Kidney (tissue), 14 donors: ENCODE results near the gene MPDZ. TPM values are rescaled to one million over a fixed set of nuclear protein-coding genes. Genes with fewer than 3 reads are reported as not detected.

Experiments used
- DNase-seq, 5 donors: peaks; one replicate each; pipeline ENCODE4 v3.0.0-alpha.2; 2013 to 2020
- FAIRE-seq: peaks from 2 replicates; lab custom pipeline; 2012; peaks lifted over from hg19 to GRCh38; lab: Jason Lieb, UNC
- H3K27ac ChIP-seq, 2 donors: one replicate each; pipeline ENCODE4 v1.7.0; 2013; ENCODE audit warnings: low read depth in 2 of 2, low read length in 2 of 2, inconsistent platforms in 1 of 2
- H3K27me3 ChIP-seq: one replicate; pipeline ENCODE4 v1.7.1; 2013; ENCODE audit warnings: low read length, inconsistent platforms; ENCODE audit not compliant: control insufficient read depth, insufficient read depth
- H3K36me3 ChIP-seq, 3 donors: one replicate each; pipeline versions ENCODE4 v1.7.0 to v1.7.1; 2013; ENCODE audit warnings: low read length in 3 of 3, control low read depth in 1 of 3, inconsistent platforms in 1 of 3; ENCODE audit not compliant: insufficient read depth in 3 of 3, control insufficient read depth in 2 of 3
- H3K4me1 ChIP-seq, 3 donors: one replicate each; pipeline versions ENCODE4 v1.7.0 to v1.7.1; 2013; ENCODE audit warnings: low read length in 3 of 3, inconsistent platforms in 1 of 3, low read depth in 1 of 3; ENCODE audit not compliant: control insufficient read depth in 2 of 3, insufficient read depth in 2 of 3
- H3K4me3 ChIP-seq, 3 donors: one replicate each; pipeline versions ENCODE4 v1.7.0 to v1.8.1; 2013; ENCODE audit warnings: low read length in 3 of 3, control low read depth in 1 of 3, inconsistent platforms in 1 of 3
- H3K9ac ChIP-seq, 3 donors: one replicate each; pipeline versions ENCODE4 v1.7.0 to v1.7.1; 2013; ENCODE audit warnings: low read length in 3 of 3, control low read depth in 1 of 3, inconsistent platforms in 1 of 3
- H3K9me3 ChIP-seq, 3 donors: one replicate each; pipeline versions ENCODE4 v1.7.0 to v1.7.1; 2013; ENCODE audit warnings: low read length in 3 of 3, control low read depth in 1 of 3, inconsistent platforms in 1 of 3; ENCODE audit not compliant: control insufficient read depth in 2 of 3, insufficient read depth in 1 of 3
- CTCF ChIP-seq: IDR thresholded peaks from 3 replicates; pipeline ENCODE4 v1.5.1; 2012; ENCODE audit warnings: mild to moderate bottlenecking, moderate library complexity, borderline replicate concordance; ENCODE audit not compliant: insufficient read depth; ENCODE audit errors: extremely low read depth
- intact Hi-C: fragments of 100-400 bp; cut with DNase I; formaldehyde crosslinking; loops from one replicate; pipeline ENCODE4 v1.11.1; 2022
- polyA plus RNA-seq: library from polyadenylated mRNA; stranded (reverse); fragments of 350-450 nt; fragmentation: Illumina TruSeq; extraction: RNeasy Lipid Tissue Mini Kit (QIAGEN cat#74804); gene quantifications from one replicate; pipeline ENCODE4 v1.2.3, GENCODE V29; 2014; ENCODE audit warnings: low read depth, low replicate concordance; ENCODE audit not compliant: insufficient read depth
- total RNA-seq: library from RNA; stranded (reverse); fragmentation: NEBNext Ultra II Directional; extraction: Animal tissue kit (Norgen Biotek cat#: 25700); gene quantifications from one replicate; pipeline ENCODE4 v1.2.1, GENCODE V29; 2021
- donor health status: control.
- donor health status: control.
- donor health status: control.
- donor health status: control.
- donor health status: control.
- donor health status: DM: yes; HTN: yes; CAD: no.
- donor health status: Normal renal cell carcinoma (clear cell type).

The MPDZ gene
- total and polyA plus RNA-seq, 2 donors from 2014 or later = 18.5 to 25.1 TPM

DNA sequence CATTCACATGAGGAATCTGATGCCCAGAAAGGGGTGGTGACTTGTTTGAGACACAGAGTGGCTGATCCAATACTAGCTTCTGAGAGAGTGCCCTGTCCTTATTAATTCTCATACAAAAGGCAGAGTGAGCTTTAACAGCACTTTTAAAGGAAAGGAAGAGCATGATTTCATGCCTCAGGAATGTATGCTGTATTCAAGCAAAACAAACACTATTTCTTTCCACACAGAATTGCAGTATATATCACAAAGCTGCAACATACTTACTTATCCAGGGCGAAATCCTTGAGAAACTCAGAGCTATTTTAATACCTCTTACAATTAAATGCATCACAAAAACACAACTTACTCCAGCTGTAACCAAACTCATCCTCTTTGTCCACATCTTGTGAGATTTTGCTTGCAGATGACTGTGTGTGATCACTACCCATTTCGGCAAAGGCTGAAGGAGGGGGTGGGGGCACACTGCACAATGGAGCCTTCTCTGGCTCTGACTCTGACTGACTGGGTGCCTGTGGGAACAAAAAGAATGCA is 139.8 kb downstream of the MPDZ start:
- TF ChIP-seq CTCF = no peak
- peak in 2 of 5 donors; percentile 43 to 68 for DNase-seq
- FAIRE-seq = no peak

DNA sequence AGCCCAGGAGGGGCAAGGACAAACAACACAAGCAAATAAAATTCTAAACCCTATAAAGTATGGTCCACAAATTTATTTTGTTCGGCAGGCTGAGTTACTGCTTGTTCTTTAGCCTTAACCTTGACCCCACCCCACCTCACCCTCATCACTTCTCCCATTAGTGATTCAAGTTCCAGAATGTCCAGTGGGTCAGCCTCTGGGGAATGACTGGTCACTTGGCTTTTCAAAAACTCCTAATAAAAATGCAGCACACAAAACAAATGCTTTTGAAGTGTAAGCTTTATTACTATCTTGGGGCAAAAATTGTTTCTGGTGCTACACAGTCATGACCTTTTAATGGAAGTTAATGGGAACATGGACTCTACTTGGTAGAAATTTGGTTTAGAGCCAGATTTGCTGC is 142.1 kb downstream of the MPDZ start:
- Histone ChIP-seq H3K4me1 (peaks cover 0 to 5% (median 0%) of the 10 kb centered on the region in 3 donors), H3K9me3 (no peaks in the 10 kb centered on the region), H3K9ac (no peak overlapping the region), H3K4me3 (no peak overlapping the region), H3K27me3 (no peaks in the 10 kb centered on the region), H3K36me3 (peaks cover 5 to 7% (median 7%) of the 10 kb centered on the region in 3 donors), H3K27ac (no peak overlapping the region)
- intact Hi-C loops = no loop called here
- FAIRE-seq (no peak), DNase-seq (peak in 3 of 5 donors; percentile 28 to 68 (median 56))
- no peak for TF ChIP-seq CTCF

More for the DNA sequence above, 139.8 kb downstream of the MPDZ start:
- no peak overlapping the region for H3K27ac ChIP-seq
- no peak overlapping the region for H3K9ac ChIP-seq
- H3K4me3 ChIP-seq = no peak overlapping the region
- peaks cover 5 to 7% (median 7%) of the 10 kb centered on the region in 3 donors for H3K36me3 ChIP-seq
- H3K9me3 ChIP-seq = no peaks in the 10 kb centered on the region
- intact Hi-C loops = no loop called here
- no peaks in the 10 kb centered on the region for H3K27me3 ChIP-seq
- H3K4me1 ChIP-seq = peaks cover 0 to 7% (median 4%) of the 10 kb centered on the region in 3 donors

- no peak for TF ChIP-seq CTCF
- DNase-seq (no peak), FAIRE-seq (no peak)
- Histone ChIP-seq H3K27me3 (no peaks in the 10 kb centered on the region), H3K36me3 (peaks cover 6 to 11% (median 7%) of the 10 kb centered on the region in 3 donors), H3K4me3 (no peak overlapping the region), H3K9ac (no peak overlapping the region), H3K9me3 (no peaks in the 10 kb centered on the region), H3K27ac (no peak overlapping the region), H3K4me1 (no peaks in the 10 kb centered on the region)
- intact Hi-C loops = no loop called here
These were observed 147.5 kb downstream of the MPDZ start for GRCh38 chr9:13131991-13132390.

DNA sequence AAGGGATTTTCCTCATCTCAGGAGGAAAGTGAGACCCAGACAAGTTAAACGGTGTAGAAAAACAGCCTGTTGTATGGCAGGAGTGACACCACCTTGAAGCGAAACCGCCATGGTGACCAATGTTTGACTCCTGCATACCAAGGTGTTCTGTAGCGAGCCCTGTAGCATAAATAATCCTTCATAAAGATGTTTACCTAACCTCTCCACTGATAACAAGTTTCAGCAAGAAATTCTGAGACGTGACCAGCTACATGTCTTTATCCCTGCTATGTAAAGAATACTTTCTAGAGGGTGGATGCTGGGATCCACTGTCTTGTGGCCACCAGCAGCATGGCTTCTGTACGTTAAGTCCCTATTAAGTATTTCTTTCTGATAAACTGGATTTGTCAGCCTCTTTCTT is 148.1 kb downstream of the MPDZ start:
- no peak overlapping the region for H3K4me3 ChIP-seq
- no peak for TF ChIP-seq CTCF
- H3K4me1 ChIP-seq = no peaks in the 10 kb centered on the region
- H3K27me3 ChIP-seq = no peaks in the 10 kb centered on the region
- H3K36me3 ChIP-seq = peaks cover 6 to 8% (median 7%) of the 10 kb centered on the region in 3 donors
- no peak overlapping the region for H3K27ac ChIP-seq
- DNase-seq (no peak), FAIRE-seq (no peak)
- intact Hi-C loops = no loop called here
- H3K9me3 ChIP-seq = no peaks in the 10 kb centered on the region
- no peak overlapping the region for H3K9ac ChIP-seq
